Choroid plexus epithelial cell (primary cell): ENCODE data around the gene RPTOR.

Experiments
- DNase-seq: peaks from one replicate; pipeline ENCODE4 v3.0.0-alpha.2; 2010; ENCODE audit warnings: low read depth
- H3K4me3 ChIP-seq: 2 replicates; pipeline ENCODE4 v1.5.1; 2011; ENCODE audit warnings: low read depth, mild to moderate bottlenecking, control low read depth, low read length, moderate library complexity
- TF ChIP-seq, protein P1 (sequence below): conservative IDR thresholded peaks from 2 replicates; pipeline ENCODE4 v1.5.1; 2011; ENCODE audit warnings: low read depth, mild to moderate bottlenecking, control low read depth, inconsistent platforms, low read length, moderate library complexity

RPTOR gene

DNA sequence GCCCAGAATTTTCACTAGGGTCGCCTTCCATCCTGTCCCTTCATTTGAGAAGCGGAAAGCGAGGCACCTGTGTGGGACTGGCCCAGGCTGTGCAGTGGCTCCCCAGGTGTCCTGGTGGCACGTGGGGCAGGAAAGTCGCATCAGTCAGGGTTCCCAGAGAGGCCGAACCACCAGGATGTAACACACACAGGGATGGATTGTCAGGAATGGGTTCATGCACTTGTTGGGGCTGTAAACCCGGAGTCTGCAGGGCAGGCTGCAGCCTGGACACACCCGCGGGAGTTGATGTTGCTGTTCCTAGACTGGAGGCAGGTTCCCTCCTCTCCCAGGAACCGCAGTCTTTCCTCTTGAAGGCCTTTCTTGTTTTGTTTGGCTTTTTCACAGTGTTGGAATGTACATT, 30.7 kb upstream of the RPTOR start:
- peak; percentile 85 for DNase-seq
- no peak overlapping the region for H3K4me3 ChIP-seq
- TF ChIP-seq, protein P1, sequence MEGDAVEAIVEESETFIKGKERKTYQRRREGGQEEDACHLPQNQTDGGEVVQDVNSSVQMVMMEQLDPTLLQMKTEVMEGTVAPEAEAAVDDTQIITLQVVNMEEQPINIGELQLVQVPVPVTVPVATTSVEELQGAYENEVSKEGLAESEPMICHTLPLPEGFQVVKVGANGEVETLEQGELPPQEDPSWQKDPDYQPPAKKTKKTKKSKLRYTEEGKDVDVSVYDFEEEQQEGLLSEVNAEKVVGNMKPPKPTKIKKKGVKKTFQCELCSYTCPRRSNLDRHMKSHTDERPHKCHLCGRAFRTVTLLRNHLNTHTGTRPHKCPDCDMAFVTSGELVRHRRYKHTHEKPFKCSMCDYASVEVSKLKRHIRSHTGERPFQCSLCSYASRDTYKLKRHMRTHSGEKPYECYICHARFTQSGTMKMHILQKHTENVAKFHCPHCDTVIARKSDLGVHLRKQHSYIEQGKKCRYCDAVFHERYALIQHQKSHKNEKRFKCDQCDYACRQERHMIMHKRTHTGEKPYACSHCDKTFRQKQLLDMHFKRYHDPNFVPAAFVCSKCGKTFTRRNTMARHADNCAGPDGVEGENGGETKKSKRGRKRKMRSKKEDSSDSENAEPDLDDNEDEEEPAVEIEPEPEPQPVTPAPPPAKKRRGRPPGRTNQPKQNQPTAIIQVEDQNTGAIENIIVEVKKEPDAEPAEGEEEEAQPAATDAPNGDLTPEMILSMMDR: no peak

DNA sequence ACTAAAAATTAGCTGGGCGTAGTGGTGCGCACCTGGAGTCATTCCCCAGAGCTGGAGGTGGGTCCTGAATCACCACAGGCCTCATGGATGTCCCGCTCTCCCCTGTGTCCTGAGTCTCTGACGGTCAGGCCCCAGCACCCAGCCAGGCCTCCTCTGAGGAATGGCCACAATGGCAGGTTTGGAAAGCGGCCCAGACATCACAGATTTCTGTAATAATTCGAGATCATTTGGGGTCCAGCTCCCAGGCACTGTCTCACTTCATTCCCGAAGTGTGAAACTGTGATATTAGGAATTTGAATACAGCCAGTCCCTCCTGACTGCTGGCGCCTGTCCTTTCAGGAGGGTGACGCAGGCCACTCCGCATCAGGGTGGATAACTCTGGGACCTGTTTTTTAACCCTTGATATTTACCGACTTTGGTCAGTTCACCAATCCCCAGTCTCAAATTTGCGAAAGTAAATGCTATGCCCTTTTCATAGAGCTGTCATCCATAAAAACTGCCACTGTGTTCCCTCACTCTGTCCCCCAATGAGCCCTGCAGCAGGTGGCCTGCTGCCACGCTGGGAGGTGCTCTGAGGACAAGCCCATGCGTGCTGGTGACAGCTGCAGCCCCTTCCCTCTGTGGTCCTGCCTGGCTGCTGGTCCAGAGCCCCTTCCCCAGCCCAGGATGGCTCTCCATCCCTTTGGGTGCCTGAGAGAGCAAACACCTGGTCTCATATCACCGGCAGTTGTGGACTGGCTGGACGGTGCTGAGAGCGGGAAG, 28.3 kb upstream of the RPTOR start:
- TF ChIP-seq, protein P1: no peak
- DNase-seq: no peak
- no peak overlapping the region for H3K4me3 ChIP-seq

- no peak overlapping the region for H3K4me3 ChIP-seq
- no peak for DNase-seq
- TF ChIP-seq, protein P1: no peak
These were observed 27.0 kb upstream of the RPTOR start for GRCh38 chr17:80517641-80518040.

GRCh38 chr17:80518392-80518791, 26.2 kb upstream of the RPTOR start:
- TF ChIP-seq, protein P1: no peak
- no peak for DNase-seq

GRCh38 chr17:80519091-80519781, 25.4 kb upstream of the RPTOR start:
- no peak overlapping the region for H3K4me3 ChIP-seq
- no peak for DNase-seq
- TF ChIP-seq, protein P1: no peak

More at GRCh38 chr17:80518392-80518791, 26.2 kb upstream of the RPTOR start:
- no peak overlapping the region for H3K4me3 ChIP-seq

DNA sequence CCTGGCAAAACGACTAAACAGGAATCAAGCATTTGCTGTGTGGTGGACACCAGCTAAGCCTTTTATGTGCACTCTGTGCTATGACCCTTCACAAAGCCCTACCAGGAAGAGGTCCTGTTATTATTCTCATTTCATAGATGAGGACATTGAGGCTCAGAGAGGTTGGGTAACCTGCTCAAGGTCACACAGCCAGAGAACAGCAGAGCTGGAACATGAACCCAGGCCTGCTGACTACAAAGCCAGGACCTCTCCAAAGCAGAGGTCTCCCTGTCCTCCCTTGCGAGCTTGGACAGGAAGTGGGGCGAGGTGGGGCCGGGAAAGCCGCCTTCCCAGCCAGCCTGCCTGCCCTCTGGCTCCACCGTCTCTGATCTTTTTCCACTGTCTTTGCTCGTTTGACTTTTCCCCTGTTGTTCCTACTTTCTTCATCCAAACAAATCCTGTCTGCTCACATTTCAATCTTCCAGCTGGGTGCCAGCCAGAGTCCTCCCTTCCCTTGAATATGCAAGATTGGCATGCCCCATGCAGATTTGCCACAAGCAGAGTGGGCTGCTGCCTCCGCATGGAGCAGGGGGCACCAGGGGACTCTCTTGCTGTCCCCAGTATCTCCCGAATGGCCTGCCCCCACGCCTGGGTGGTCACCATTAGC, 23.7 kb upstream of the RPTOR start:
- TF ChIP-seq, protein P1: no peak
- DNase-seq: no peak
- no peak overlapping the region for H3K4me3 ChIP-seq
